ENCODE results near the gene DIPK1A.

DNA sequence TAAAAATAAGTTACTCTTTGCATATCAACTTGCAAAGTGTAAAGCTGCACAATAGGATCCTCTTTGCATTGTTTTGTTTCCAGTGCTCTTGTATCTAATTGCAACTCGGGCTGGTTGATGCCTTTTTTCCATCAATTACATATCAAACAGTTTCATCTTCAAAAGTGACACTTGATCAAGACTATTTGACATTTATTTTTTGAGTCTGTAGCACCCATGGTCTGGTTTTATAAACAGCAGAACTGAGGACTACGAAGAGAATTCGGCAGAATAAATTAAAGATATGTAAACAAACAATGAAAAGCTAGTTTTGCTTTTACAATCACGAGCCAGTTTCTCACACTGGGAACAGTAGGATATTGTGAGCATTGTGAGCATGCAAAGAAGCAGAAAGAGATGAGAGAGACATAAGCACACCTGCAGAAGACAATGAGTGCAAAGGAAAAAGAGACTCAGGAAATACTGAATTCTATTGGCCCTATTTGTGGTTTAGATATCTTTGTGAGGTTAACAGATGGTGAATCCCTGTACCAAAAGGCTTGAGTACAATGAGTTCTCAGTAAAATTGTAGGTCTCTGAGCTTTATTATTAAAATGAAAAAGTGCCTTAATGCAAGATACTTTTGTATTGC is 84.1 kb downstream of the DIPK1A start:
- TF ChIP-seq EZH2 (IDR thresholded peaks at IDR 0.05; ENCODE audit: low read depth) (no peak), CTCF (conservative IDR thresholded peaks at IDR 0.05) (no peak)

All from PC-9 (cell line).